GM23338 (cell line): ENCODE data around the gene PTPRQ. TPM values are rescaled to one million over a fixed set of nuclear protein-coding genes. Genes with fewer than 3 reads are reported as not detected.

ENCODE experiments used
- ATAC-seq: fragments of 200-7000 bp; cut with Tn5 transposase; 3 replicates; pipeline ENCODE4 v1.9.1; 2020
- DNase-seq: peaks from one replicate; pipeline ENCODE4 v3.0.0-alpha.2; 2015; ENCODE audit warnings: low spot score
- H2AFZ ChIP-seq: fragments of 200-600 bp; sonication (generic); 2 replicates; pipeline ENCODE4 v1.8.0; 2016; ENCODE audit warnings: antibody characterized with exemption, mild to moderate bottlenecking, moderate library complexity
- H3F3A ChIP-seq: fragments of 200-600 bp; sonication (generic); replicated peaks from 2 replicates; pipeline ENCODE4 v1.8.0; 2017; ENCODE audit warnings: antibody characterized with exemption, mixed run types, low read depth
- H3K27ac ChIP-seq: fragments of 200-600 bp; sonication (generic); 2 replicates; pipeline ENCODE4 v1.6.1; 2016; ENCODE audit warnings: low read depth
- H3K27me3 ChIP-seq: fragments of 200-600 bp; sonication (generic); 2 replicates; pipeline ENCODE4 v1.8.0; 2016; ENCODE audit warnings: mild to moderate bottlenecking, mixed run types, moderate library complexity; ENCODE audit not compliant: insufficient read depth
- H3K36me3 ChIP-seq: fragments of 200-600 bp; sonication (generic); 2 replicates; pipeline ENCODE4 v1.8.0; 2016; ENCODE audit warnings: mild to moderate bottlenecking; ENCODE audit not compliant: insufficient read depth
- H3K4me1 ChIP-seq: fragments of 200-600 bp; sonication (generic); 2 replicates; pipeline ENCODE4 v1.8.0; 2016; ENCODE audit warnings: mild to moderate bottlenecking, moderate library complexity; ENCODE audit not compliant: insufficient read depth
- H3K4me2 ChIP-seq: fragments of 200-600 bp; sonication (generic); 2 replicates; pipeline ENCODE4 v1.7.1; 2017; ENCODE audit warnings: mixed run types
- H3K4me3 ChIP-seq: fragments of 200-600 bp; sonication (generic); 2 replicates; pipeline ENCODE4 v1.6.1; 2016; ENCODE audit warnings: mixed run types
- H3K79me2 ChIP-seq: fragments of 200-600 bp; sonication (generic); replicated peaks from 2 replicates; pipeline ENCODE4 v1.8.0; 2017; ENCODE audit warnings: mild to moderate bottlenecking; ENCODE audit not compliant: insufficient read depth
- H3K9me2 ChIP-seq: fragments of 200-600 bp; sonication (generic); 2 replicates; pipeline ENCODE4 v1.8.0; 2017; ENCODE audit not compliant: insufficient read depth
- H4K20me1 ChIP-seq: fragments of 200-600 bp; sonication (generic); replicated peaks from 2 replicates; pipeline ENCODE4 v1.8.0; 2017; ENCODE audit warnings: mild to moderate bottlenecking; ENCODE audit not compliant: insufficient read depth
- H3K27ac Mint-ChIP-seq: 2 replicates; pipeline ENCODE4 v1.8.0; 2020; ENCODE audit warnings: inconsistent platforms, mild to moderate bottlenecking, moderate library complexity, mixed read lengths
- H3K27me3 Mint-ChIP-seq: 3 replicates; pipeline ENCODE4 v1.8.0; 2022; ENCODE audit warnings: low read depth, mild to moderate bottlenecking, moderate library complexity, mixed read lengths, inconsistent platforms; ENCODE audit not compliant: insufficient read depth, poor library complexity
- H3K36me3 Mint-ChIP-seq: 3 replicates; pipeline ENCODE4 v1.8.0; 2021; ENCODE audit warnings: low read depth, mild to moderate bottlenecking, inconsistent platforms, moderate library complexity, mixed read lengths
- H3K4me1 Mint-ChIP-seq: 3 replicates; pipeline ENCODE4 v1.8.0; 2020; ENCODE audit warnings: mild to moderate bottlenecking, inconsistent platforms, mixed read lengths
- H3K4me3 Mint-ChIP-seq: 3 replicates; pipeline ENCODE4 v1.8.0; 2021; ENCODE audit warnings: moderate library complexity, mild to moderate bottlenecking, inconsistent platforms, mixed read lengths
- H3K9me3 Mint-ChIP-seq: 3 replicates; pipeline ENCODE4 v1.8.0; 2020; ENCODE audit warnings: moderate library complexity, mild to moderate bottlenecking, inconsistent platforms, mixed read lengths
- CREB1 ChIP-seq: fragments of 250-450 bp; sonication (Bioruptor Pico); IDR thresholded peaks from 2 replicates; pipeline ENCODE4 v1.5.0; 2020; ENCODE audit warnings: low read depth, mild to moderate bottlenecking, moderate library complexity
- JUNB ChIP-seq: IDR thresholded peaks from one replicate; pipeline ENCODE4 v1.6.1; 2016; ENCODE audit warnings: antibody characterized with exemption; ENCODE audit not compliant: unreplicated experiment
- NANOG ChIP-seq: IDR thresholded peaks from 2 replicates; pipeline ENCODE4 v1.6.1; 2016; ENCODE audit warnings: antibody characterized with exemption, borderline replicate concordance
- POLR2AphosphoS5 ChIP-seq: IDR thresholded peaks from 2 replicates; pipeline ENCODE4 v1.6.1; 2016; ENCODE audit warnings: antibody characterized with exemption, low read depth
- STAT1 ChIP-seq: IDR thresholded peaks from one replicate; pipeline ENCODE4 v1.6.1; 2016; ENCODE audit warnings: antibody characterized with exemption; ENCODE audit not compliant: unreplicated experiment
- ZNF114 ChIP-seq: fragments of 250-450 bp; sonication (Bioruptor Pico); IDR thresholded peaks from 2 replicates; pipeline ENCODE4 v1.5.0; 2020; ENCODE audit warnings: mild to moderate bottlenecking, moderate library complexity
- ZNF331 ChIP-seq: fragments of 250-450 bp; sonication (Bioruptor Pico); IDR thresholded peaks from 2 replicates; pipeline ENCODE4 v1.5.0; 2020; ENCODE audit warnings: low read depth, mild to moderate bottlenecking, moderate library complexity
- polyA plus RNA-seq: library from polyadenylated mRNA; unstranded; fragments of >200 nt; fragmentation: Nextera tagmentation; extraction: Ambion mirVana; gene quantifications from 2 replicates; pipeline ENCODE4 v1.2.1, GENCODE V29; 2016
- total RNA-seq: library from RNA; depleted of rRNA; stranded (reverse); fragments of >200 nt; shearing (Covaris generic); gene quantifications from 2 replicates; pipeline ENCODE4 v1.2.3, GENCODE V29; 2014
- TF ChIP-seq, protein P1 (sequence below), 2 experiments: fragments of 200-600 bp in 1 of 2; sonication (generic) in 1 of 2; conservative IDR thresholded peaks; 2 replicates each; pipeline versions ENCODE4 v1.5.1 to v1.6.1; 2016 to 2017; ENCODE audit warnings: antibody characterized with exemption in 2 of 2, low read depth in 2 of 2, mild to moderate bottlenecking in 2 of 2, moderate library complexity in 1 of 2
- TF ChIP-seq, protein P2 (sequence below): IDR thresholded peaks from one replicate; pipeline ENCODE4 v1.6.1; 2018; ENCODE audit warnings: antibody characterized with exemption; ENCODE audit not compliant: unreplicated experiment

PTPRQ gene
- total and polyA plus RNA-seq, 2 experiments from 2014 or later = not detected

DNA sequence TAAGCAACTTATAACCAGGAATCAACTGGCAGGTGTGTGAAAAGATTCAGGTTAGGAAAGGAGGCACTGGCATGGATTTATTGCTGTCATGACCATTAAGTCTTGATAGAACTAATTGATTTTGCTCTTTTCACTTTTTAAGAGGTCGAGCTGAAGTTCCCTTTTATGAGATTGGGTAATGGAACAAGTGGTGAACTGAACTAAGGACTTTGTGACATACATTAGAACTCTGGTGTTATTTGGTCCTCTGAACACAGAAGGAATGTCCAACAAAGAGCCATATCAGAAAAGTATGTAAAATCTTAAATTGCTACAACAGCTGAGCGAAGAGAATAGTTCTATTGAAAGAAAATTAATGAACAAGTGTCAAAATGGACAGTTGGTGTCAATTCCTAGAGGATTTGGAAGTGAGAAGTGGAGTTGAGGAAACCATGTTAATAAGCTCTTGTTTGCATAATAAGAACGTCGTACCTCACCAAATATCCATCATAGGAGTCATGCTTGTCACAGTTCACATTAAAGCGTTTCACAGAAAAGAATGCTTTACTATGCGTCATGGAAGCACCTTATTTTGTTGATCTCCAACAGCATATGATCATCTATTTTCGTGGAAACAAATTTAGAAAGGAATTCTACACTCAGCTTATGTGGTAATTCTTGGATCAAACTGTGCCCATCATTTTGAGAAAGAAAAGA lies 255.0 kb downstream of the PTPRQ start:
- H3K79me2 ChIP-seq = no peaks in the 10 kb centered on the region
- H3K27me3 ChIP-seq = peaks cover 22% of the 10 kb centered on the region
- no peak overlapping the region for H3K4me2 ChIP-seq
- H3K27ac ChIP-seq = no peak overlapping the region
- no peaks in the 10 kb centered on the region for H3F3A ChIP-seq
- TF ChIP-seq JUNB (no peak), CREB1 (CRISPR knock-in tag) (no peak), ZNF331 (CRISPR knock-in tag) (no peak)
- TF ChIP-seq, protein P1, sequence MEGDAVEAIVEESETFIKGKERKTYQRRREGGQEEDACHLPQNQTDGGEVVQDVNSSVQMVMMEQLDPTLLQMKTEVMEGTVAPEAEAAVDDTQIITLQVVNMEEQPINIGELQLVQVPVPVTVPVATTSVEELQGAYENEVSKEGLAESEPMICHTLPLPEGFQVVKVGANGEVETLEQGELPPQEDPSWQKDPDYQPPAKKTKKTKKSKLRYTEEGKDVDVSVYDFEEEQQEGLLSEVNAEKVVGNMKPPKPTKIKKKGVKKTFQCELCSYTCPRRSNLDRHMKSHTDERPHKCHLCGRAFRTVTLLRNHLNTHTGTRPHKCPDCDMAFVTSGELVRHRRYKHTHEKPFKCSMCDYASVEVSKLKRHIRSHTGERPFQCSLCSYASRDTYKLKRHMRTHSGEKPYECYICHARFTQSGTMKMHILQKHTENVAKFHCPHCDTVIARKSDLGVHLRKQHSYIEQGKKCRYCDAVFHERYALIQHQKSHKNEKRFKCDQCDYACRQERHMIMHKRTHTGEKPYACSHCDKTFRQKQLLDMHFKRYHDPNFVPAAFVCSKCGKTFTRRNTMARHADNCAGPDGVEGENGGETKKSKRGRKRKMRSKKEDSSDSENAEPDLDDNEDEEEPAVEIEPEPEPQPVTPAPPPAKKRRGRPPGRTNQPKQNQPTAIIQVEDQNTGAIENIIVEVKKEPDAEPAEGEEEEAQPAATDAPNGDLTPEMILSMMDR (conservative IDR thresholded peaks at IDR 0.05; ENCODE audit: low read depth in 2 of 2) = no peak
- ATAC-seq (no peak), DNase-seq (no peak)
- Mint-ChIP-seq H3K9me3 (no peaks in the 10 kb centered on the region), H3K27me3 (no peaks in the 10 kb centered on the region), H3K4me1 (peaks cover 20% of the 10 kb centered on the region), H3K4me3 (no peak overlapping the region), H3K27ac (no peak overlapping the region), H3K36me3 (no peaks in the 10 kb centered on the region)
- H3K9me2 ChIP-seq = no peaks in the 10 kb centered on the region
- H4K20me1 ChIP-seq = no peaks in the 10 kb centered on the region
- peaks cover 10% of the 10 kb centered on the region; the same call in 1 of the 2 replicates for H3K4me1 ChIP-seq
- H2AFZ ChIP-seq = no peak overlapping the region
- no peak overlapping the region for H3K4me3 ChIP-seq
- no peaks in the 10 kb centered on the region for H3K36me3 ChIP-seq

DNA sequence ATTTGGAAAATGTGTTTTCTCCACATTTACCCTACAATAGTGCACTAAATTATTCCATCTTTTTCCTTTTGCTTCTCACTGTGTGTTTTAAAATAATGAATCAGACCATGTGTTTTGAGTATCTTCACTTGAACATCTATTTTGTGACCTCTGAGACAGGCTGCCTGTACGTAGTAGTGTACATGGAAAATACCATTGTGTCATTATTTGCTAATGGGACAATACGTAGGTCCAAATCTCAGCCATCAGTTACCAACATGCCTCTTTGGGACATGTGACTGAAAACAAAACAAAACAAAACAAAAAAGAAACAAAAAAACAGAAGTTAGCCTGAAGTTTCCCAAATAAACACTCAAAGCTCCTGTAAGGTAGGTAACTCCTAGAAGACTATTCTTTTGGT lies 256.3 kb downstream of the PTPRQ start:
- DNase-seq (no peak), ATAC-seq (no peak)
- H3K27me3 Mint-ChIP-seq = peaks cover 8% of the 10 kb centered on the region
- H3K4me3 Mint-ChIP-seq = no peak overlapping the region
- Histone ChIP-seq H3K27ac (no peak overlapping the region), H4K20me1 (no peaks in the 10 kb centered on the region), H3K4me2 (no peak overlapping the region), H3K27me3 (peaks cover 35% of the 10 kb centered on the region), H3K79me2 (no peaks in the 10 kb centered on the region), H3K9me2 (no peaks in the 10 kb centered on the region), H2AFZ (no peak overlapping the region), H3K4me3 (no peak overlapping the region), H3F3A (no peaks in the 10 kb centered on the region), H3K4me1 (peaks cover 12% of the 10 kb centered on the region; the same call in 1 of the 2 replicates), H3K36me3 (no peaks in the 10 kb centered on the region)
- no peak overlapping the region for H3K27ac Mint-ChIP-seq
- H3K9me3 Mint-ChIP-seq = no peaks in the 10 kb centered on the region
- no peaks in the 10 kb centered on the region for H3K36me3 Mint-ChIP-seq
- H3K4me1 Mint-ChIP-seq = peaks cover 21% of the 10 kb centered on the region
- TF ChIP-seq, protein P1 (conservative IDR thresholded peaks at IDR 0.05; ENCODE audit: low read depth in 2 of 2) = no peak
- no peak for TF ChIP-seq NANOG
- no peak for TF ChIP-seq ZNF331 (CRISPR knock-in tag)
- no peak for TF ChIP-seq STAT1
- no peak for TF ChIP-seq JUNB
- no peak for TF ChIP-seq POLR2AphosphoS5
- TF ChIP-seq ZNF114 (CRISPR knock-in tag) = no peak
- TF ChIP-seq, protein P2, sequence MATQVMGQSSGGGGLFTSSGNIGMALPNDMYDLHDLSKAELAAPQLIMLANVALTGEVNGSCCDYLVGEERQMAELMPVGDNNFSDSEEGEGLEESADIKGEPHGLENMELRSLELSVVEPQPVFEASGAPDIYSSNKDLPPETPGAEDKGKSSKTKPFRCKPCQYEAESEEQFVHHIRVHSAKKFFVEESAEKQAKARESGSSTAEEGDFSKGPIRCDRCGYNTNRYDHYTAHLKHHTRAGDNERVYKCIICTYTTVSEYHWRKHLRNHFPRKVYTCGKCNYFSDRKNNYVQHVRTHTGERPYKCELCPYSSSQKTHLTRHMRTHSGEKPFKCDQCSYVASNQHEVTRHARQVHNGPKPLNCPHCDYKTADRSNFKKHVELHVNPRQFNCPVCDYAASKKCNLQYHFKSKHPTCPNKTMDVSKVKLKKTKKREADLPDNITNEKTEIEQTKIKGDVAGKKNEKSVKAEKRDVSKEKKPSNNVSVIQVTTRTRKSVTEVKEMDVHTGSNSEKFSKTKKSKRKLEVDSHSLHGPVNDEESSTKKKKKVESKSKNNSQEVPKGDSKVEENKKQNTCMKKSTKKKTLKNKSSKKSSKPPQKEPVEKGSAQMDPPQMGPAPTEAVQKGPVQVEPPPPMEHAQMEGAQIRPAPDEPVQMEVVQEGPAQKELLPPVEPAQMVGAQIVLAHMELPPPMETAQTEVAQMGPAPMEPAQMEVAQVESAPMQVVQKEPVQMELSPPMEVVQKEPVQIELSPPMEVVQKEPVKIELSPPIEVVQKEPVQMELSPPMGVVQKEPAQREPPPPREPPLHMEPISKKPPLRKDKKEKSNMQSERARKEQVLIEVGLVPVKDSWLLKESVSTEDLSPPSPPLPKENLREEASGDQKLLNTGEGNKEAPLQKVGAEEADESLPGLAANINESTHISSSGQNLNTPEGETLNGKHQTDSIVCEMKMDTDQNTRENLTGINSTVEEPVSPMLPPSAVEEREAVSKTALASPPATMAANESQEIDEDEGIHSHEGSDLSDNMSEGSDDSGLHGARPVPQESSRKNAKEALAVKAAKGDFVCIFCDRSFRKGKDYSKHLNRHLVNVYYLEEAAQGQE = no peak
